ENCODE measurements around the gene SYS1.

DNA sequence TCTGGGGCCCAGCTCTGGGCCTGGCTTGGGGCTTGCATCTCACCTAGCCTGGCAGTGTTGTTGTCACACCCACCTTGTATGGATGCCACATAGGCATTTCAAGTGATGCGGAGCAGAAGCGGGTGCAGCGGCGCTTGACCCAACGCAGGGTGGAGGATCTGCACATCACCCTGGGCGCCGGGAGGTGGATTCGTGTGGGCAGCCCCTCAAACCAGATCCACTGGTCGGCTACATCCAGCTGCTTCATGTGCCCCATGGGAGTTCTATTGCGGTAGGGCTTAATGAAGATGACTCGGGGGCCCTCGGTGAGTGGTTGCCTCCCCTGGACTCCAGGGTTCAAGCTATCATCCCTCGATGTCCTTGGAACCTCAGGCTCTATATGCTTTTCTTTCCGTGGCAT, 12.0 kb downstream of the SYS1 start:
- TF ChIP-seq CTCF (IDR thresholded peaks at IDR 0.05) (no peak), POLR2A (IDR thresholded peaks at IDR 0.05) (no peak)

All from adrenal gland (tissue), 5 donors.